CD4-positive, alpha-beta memory T cell (primary cell): Measurements from ENCODE around the gene HOXD11. TPM values are rescaled to one million over a fixed set of nuclear protein-coding genes. Genes with fewer than 3 reads are reported as not detected.
A peak's percentile ranks its signal among the peaks of the same experiment; 100 is the strongest.

Experiments used
- CTCF ChIA-PET: fragments of 350-600 bp; sonication (Branson Sonifier 250); formaldehyde crosslinking; loops from one replicate; lab custom pipeline; 2021; ENCODE audit warnings: inconsistent platforms; ENCODE audit not compliant: partially characterized antibody; lab: Charles Lee
- POLR2A ChIA-PET: fragments of 350-600 bp; sonication (Branson Sonifier 250); formaldehyde crosslinking; loops from one replicate; lab custom pipeline; 2021; ENCODE audit not compliant: partially characterized antibody; lab: Charles Lee
- DNase-seq, 5 donors: peaks; one replicate each; pipeline versions ENCODE4 v3.0.0 to v3.0.0-alpha.2; 2020 to 2022; ENCODE audit warnings: mixed read lengths in 1 of 5
- H3K27ac ChIP-seq: one replicate; pipeline ENCODE4 v1.7.0; 2013; ENCODE audit warnings: low read depth, low read length
- H3K27me3 ChIP-seq: 2 replicates; pipeline ENCODE4 v1.7.0; 2013; ENCODE audit warnings: mild to moderate bottlenecking, low read length, moderate library complexity; ENCODE audit not compliant: insufficient read depth
- H3K36me3 ChIP-seq: 2 replicates; pipeline ENCODE4 v1.7.0; 2013; ENCODE audit warnings: mild to moderate bottlenecking, low read length, moderate library complexity; ENCODE audit not compliant: insufficient read depth
- H3K4me1 ChIP-seq: 2 replicates; pipeline ENCODE4 v1.7.0; 2013; ENCODE audit warnings: mild to moderate bottlenecking, low read length, moderate library complexity; ENCODE audit not compliant: insufficient read depth
- H3K4me3 ChIP-seq, 2 donors: one replicate each; pipeline ENCODE4 v1.7.0; 2013; ENCODE audit warnings: low read length in 2 of 2, mild to moderate bottlenecking in 1 of 2
- H3K9me3 ChIP-seq, 2 donors: one replicate each; pipeline ENCODE4 v1.7.0; 2013; ENCODE audit warnings: low read length in 2 of 2, control low read depth in 1 of 2; ENCODE audit not compliant: control insufficient read depth in 1 of 2
- H3K27ac Mint-ChIP-seq, 7 donors: one replicate each; pipeline ENCODE4 v1.8.0; 2020 to 2021; ENCODE audit warnings: mixed read lengths in 7 of 7, mild to moderate bottlenecking in 6 of 7, inconsistent platforms in 3 of 7, moderate library complexity in 3 of 7
- H3K27me3 Mint-ChIP-seq, 2 donors: one replicate each; pipeline ENCODE4 v1.8.0; 2020 to 2021; ENCODE audit warnings: mixed read lengths in 2 of 2
- H3K36me3 Mint-ChIP-seq, 2 donors: one replicate each; pipeline ENCODE4 v1.8.0; 2020 to 2021; ENCODE audit warnings: mixed read lengths in 2 of 2, inconsistent platforms in 1 of 2, mild to moderate bottlenecking in 1 of 2
- H3K4me1 Mint-ChIP-seq, 4 donors: one replicate each; pipeline ENCODE4 v1.8.0; 2020 to 2021; ENCODE audit warnings: mixed read lengths in 4 of 4, mild to moderate bottlenecking in 1 of 4
- H3K4me3 Mint-ChIP-seq, 8 donors: one replicate each; pipeline ENCODE4 v1.8.0; 2020 to 2021; ENCODE audit warnings: mixed read lengths in 8 of 8, mild to moderate bottlenecking in 7 of 8, moderate library complexity in 6 of 8, inconsistent platforms in 3 of 8
- H3K9me3 Mint-ChIP-seq, 8 donors: one replicate each; pipeline ENCODE4 v1.8.0; 2020 to 2021; ENCODE audit warnings: mixed read lengths in 8 of 8, mild to moderate bottlenecking in 5 of 8, inconsistent platforms in 3 of 8, moderate library complexity in 1 of 8
- intact Hi-C: fragments of 100-400 bp; cut with micrococcal nuclease; formaldehyde crosslinking; loops from one replicate; pipeline ENCODE4 v1.15.1; 2023
- polyA plus RNA-seq, 2 donors: library from polyadenylated mRNA; unstranded; fragments of 300-500 nt; fragmentation: Illumina TruSeq; gene quantifications; one replicate each; pipeline ENCODE4 v1.2.3, GENCODE V29; 2021
- total RNA-seq, 2 experiments: library from RNA; stranded (reverse); gene quantifications; one replicate each; pipeline ENCODE4 v1.2.3, GENCODE V29; 2021

Gene HOXD11
- total and polyA plus RNA-seq, 4 experiments from 2014 or later, result not detected

DNA sequence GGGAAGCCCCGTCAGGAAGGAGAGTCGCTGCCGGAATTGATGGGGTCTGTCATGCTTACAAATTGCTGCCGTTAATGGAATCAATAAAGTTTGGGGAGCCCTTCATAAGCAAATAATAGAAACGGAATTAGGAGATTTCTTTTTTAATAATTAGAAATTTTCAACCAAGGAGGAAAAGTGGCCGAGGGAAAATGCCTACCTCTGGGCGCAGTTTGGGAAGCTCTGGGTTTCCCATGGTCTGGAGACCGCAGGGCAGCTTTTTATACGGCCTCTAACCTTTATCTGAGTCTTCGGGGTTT, 24.6 kb upstream of the HOXD11 start:
- peaks cover 3 to 78% (median 60%) of the 10 kb centered on the region in 8 donors for H3K9me3 Mint-ChIP-seq
- peaks cover 4 to 40% (median 11%) of the 10 kb centered on the region in 4 donors for H3K4me1 Mint-ChIP-seq
- DNase-seq, result peak in 1 of 5 donors; percentile 27
- peak overlapping the region in 5 of 7 donors; percentile 13 to 96 (median 87) for H3K27ac Mint-ChIP-seq
- ChIA-PET CTCF (interaction anchor here (0.7 to 1.2 kb wide), 2 partner anchors 11 to 44 kb away, joined by 3 read pairs; no protein-coding TSS in a partner anchor), POLR2A (no interaction called here)
- Histone ChIP-seq H3K9me3 (no peaks in the 10 kb centered on the region), H3K4me1 (no peaks in the 10 kb centered on the region), H3K27ac (no peak overlapping the region), H3K36me3 (no peaks in the 10 kb centered on the region), H3K4me3 (no peak overlapping the region), H3K27me3 (peaks cover 86% of the 10 kb centered on the region)
- peaks cover 57 to 63% of the 10 kb centered on the region in 2 donors for H3K27me3 Mint-ChIP-seq
- peaks cover 0 to 17% of the 10 kb centered on the region in 2 donors for H3K36me3 Mint-ChIP-seq
- intact Hi-C loops, result no loop called here
- H3K4me3 Mint-ChIP-seq, result peak overlapping the region in 5 of 8 donors; percentile 17 to 57 (median 41)

DNA sequence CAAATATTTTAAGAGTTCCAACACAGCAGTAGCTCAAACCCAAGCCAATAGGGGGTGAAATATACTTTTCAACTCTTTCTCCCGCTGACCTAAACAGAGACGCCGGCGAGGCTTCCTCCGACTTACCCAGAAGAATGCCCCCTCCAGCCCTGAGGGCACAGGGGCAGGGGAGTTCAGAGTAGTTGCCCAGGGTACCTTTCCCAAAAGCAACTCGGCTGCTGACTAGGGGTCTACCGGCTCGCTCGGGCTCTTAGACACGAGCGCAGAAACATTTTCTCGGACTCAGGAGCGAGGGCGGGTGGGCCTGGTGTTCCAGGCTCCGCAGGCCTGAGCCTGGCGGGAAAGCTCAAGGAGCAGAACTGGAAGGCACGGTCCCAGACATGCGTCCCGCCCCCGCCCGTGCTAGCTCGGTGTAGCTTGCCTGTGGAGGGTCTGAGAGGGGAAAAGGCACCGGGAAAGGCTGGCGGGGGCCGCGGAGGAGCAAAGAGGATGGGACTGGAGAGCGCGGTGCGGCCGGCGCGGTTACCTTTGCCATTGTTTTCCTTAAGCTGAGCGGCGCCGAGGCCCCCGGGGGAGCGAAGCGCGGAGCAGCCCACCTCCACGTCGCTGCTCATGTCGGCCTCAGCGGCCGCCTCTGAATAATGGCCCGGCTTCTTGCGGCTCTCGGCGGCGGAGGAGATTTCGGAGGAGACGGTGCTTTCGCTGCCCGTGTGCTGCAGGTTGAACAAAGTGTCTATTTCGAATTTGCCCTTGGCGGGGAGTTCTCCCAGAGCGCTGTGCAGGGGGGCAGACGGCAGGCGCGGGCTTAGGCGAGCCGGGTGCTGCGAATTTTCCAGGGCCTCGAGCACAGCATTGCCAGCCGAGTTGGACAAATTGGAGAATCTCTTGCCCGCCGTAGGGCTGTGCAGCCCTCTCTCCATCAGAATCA, 24.0 kb upstream of the HOXD11 start:
- H3K9me3 ChIP-seq, result no peaks in the 10 kb centered on the region
- ChIA-PET CTCF (interaction anchor here (0.7 kb wide), 1 partner anchor 11 kb away, joined by 3 read pairs; no protein-coding TSS in a partner anchor), POLR2A (no interaction called here)

DNA sequence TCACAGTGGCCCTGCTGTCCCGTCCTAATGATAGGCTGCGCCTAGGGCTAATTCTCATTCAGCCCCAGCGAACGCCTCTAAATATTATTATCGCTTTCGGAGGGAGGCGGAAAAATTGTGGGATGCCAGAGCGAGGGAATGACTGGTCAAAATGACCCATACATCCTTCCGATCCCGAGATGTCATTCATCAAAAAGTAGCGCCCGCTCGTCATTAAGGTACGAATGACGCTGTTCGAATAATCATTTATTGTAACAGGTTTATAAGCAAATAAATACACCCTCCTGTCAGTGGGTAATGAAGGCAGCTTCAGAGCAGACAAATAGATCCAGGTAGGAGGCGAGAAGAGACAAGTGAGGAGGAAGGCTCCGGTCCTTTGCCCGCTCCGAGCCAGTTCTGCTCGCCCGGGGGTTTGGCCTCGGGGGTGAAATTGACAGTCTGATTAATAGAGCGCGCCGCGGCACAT, 23.3 kb upstream of the HOXD11 start, which contains the start of gene EVX2:
TSS of gene EVX2 (minus strand) at position 167 of the 466 bp plus-strand sequence. CDS start 186 bp downstream, outside the sequence.
- peaks cover 9% of the 10 kb centered on the region for H3K4me1 ChIP-seq
- H3K27ac Mint-ChIP-seq, result peak within 1 kb of the TSS in 6 of 7 donors; percentile 53 to 96 (median 86)
- peak in 1 of 5 donors; percentile 28 for DNase-seq
- no peaks in the 10 kb centered on the region for H3K9me3 ChIP-seq
- ChIA-PET CTCF (no interaction called here), POLR2A (no interaction called here)
- H3K4me3 ChIP-seq, result no peak within 1 kb of the TSS
- intact Hi-C loops, result no loop called here
- H3K4me1 Mint-ChIP-seq, result peaks cover 4 to 44% (median 16%) of the 10 kb centered on the region in 4 donors
- H3K27ac ChIP-seq, result no peak within 1 kb of the TSS
- peaks cover 91% of the 10 kb centered on the region for H3K27me3 ChIP-seq
- H3K36me3 ChIP-seq, result no peaks in the 10 kb centered on the region
- peak within 1 kb of the TSS in 7 of 8 donors; percentile 36 to 78 (median 61) for H3K4me3 Mint-ChIP-seq
- peaks cover 0 to 13% of the 10 kb centered on the region in 2 donors for H3K36me3 Mint-ChIP-seq
- H3K9me3 Mint-ChIP-seq, result peaks cover 0 to 80% (median 53%) of the 10 kb centered on the region in 8 donors
- peaks cover 58 to 66% of the 10 kb centered on the region in 2 donors for H3K27me3 Mint-ChIP-seq

More for the DNA sequence above, 24.0 kb upstream of the HOXD11 start:
- Histone ChIP-seq H3K4me3 (no peak overlapping the region), H3K4me1 (peaks cover 4% of the 10 kb centered on the region), H3K36me3 (no peaks in the 10 kb centered on the region), H3K27ac (no peak overlapping the region), H3K27me3 (peaks cover 91% of the 10 kb centered on the region)
- DNase-seq, result no peak
- H3K27me3 Mint-ChIP-seq, result peaks cover 60 to 68% of the 10 kb centered on the region in 2 donors
- intact Hi-C loops, result no loop called here
- H3K4me3 Mint-ChIP-seq, result peak overlapping the region in 7 of 8 donors; percentile 36 to 74 (median 57)
- H3K4me1 Mint-ChIP-seq, result peaks cover 4 to 43% (median 13%) of the 10 kb centered on the region in 4 donors
- H3K36me3 Mint-ChIP-seq, result peaks cover 0 to 17% of the 10 kb centered on the region in 2 donors
- H3K9me3 Mint-ChIP-seq, result peaks cover 3 to 84% (median 59%) of the 10 kb centered on the region in 8 donors
- H3K27ac Mint-ChIP-seq, result peak overlapping the region in 6 of 7 donors; percentile 13 to 96 (median 84)

DNA sequence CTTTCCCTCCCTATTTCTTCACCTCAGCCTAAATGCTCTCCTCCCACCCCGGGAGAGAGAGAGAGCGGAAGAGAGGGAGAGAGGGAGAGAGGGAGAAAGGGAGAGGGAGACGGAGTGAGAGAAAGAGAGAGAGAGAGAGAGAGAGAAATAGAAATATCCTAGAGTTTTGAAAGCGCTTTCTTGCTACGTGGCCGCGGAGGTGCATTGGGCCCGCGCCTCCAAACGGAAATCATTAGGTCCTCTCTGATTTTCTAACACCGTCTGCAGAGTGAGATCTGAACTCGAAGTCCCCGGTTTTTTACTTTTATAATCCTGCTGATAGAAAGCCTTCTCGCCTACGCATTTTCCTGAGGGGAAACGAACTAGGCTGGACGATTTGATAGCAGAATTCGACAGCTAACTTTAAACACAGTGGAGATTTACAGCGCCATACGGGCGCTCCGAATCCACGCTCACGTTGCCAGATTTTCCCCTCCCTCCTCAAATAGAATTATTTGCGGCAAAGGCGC, 22.4 kb upstream of the HOXD11 start:
- ChIA-PET POLR2A (interaction anchor here (1.1 kb wide), 1 partner anchor 12 kb away, joined by 3 read pairs; no protein-coding TSS in a partner anchor), CTCF (interaction anchor here (1.6 kb wide), 1 partner anchor 12 kb away, joined by 7 read pairs; no protein-coding TSS in a partner anchor)
- Histone ChIP-seq H3K27ac (no peak overlapping the region), H3K4me1 (peaks cover 9% of the 10 kb centered on the region), H3K9me3 (no peaks in the 10 kb centered on the region), H3K4me3 (no peak overlapping the region), H3K36me3 (no peaks in the 10 kb centered on the region), H3K27me3 (peaks cover 91% of the 10 kb centered on the region)
- H3K27me3 Mint-ChIP-seq, result peaks cover 60 to 65% of the 10 kb centered on the region in 2 donors
- peaks cover 1 to 42% (median 11%) of the 10 kb centered on the region in 4 donors for H3K4me1 Mint-ChIP-seq
- intact Hi-C loops, result no loop called here
- H3K9me3 Mint-ChIP-seq, result peaks cover 0 to 72% (median 51%) of the 10 kb centered on the region in 8 donors
- H3K4me3 Mint-ChIP-seq, result peak overlapping the region in 6 of 8 donors; percentile 22 to 78 (median 45)
- H3K36me3 Mint-ChIP-seq, result peaks cover 0 to 15% of the 10 kb centered on the region in 2 donors
- peak overlapping the region in 6 of 7 donors; percentile 39 to 96 (median 68) for H3K27ac Mint-ChIP-seq
- DNase-seq, result no peak

DNA sequence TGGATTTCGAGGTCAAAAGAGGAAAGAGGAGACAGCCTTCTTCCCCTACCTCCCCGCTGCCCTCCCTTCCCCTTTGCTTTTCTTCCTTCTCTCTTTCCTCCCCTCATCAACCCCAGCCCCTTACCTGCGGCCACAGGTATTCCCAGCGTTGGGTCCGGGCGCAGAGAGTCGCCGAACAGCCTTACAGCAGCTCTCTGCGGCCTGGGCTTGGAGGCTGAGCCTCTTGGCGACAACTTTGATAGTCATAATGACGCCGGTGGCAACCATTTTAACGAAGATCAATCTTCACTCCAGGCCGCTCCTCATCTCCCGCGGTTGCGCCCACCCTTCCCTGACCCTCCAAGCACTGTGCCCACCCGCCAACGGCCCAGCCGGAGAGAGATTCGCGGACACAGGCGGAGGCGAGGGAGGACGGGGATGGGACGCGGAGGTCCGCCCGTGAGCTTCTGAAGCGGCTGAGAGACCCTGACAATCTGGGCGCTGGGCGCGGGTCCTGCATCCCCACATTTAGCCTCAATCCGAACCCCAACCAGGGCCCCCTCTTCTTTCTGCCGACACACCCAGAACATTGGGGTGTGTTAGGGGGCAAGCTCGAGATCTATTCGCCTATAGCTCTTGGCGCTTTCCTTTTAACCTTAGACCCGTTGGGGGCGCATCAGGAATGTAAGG, 21.8 kb upstream of the HOXD11 start:
- intact Hi-C loops, result no loop called here
- no peak overlapping the region for H3K4me3 ChIP-seq
- DNase-seq, result peak in 1 of 5 donors; percentile 28
- no peaks in the 10 kb centered on the region for H3K36me3 ChIP-seq
- H3K4me1 Mint-ChIP-seq, result peaks cover 1 to 46% (median 11%) of the 10 kb centered on the region in 4 donors
- ChIA-PET CTCF (interaction anchor here (1.0 to 1.6 kb wide), 2 partner anchors 12 to 395 kb away, joined by 3 to 7 read pairs; no protein-coding TSS in a partner anchor), POLR2A (interaction anchor here (1.1 to 1.2 kb wide), 2 partner anchors 11 to 25 kb away, joined by 3 read pairs; no protein-coding TSS in a partner anchor)
- H3K4me3 Mint-ChIP-seq, result peak overlapping the region in 3 of 8 donors; percentile 5 to 50 (median 46)
- H3K27ac Mint-ChIP-seq, result peak overlapping the region in 4 of 7 donors; percentile 18 to 91 (median 81)
- peaks cover 62 to 71% of the 10 kb centered on the region in 2 donors for H3K27me3 Mint-ChIP-seq
- peaks cover 94% of the 10 kb centered on the region for H3K27me3 ChIP-seq
- H3K4me1 ChIP-seq, result peaks cover 9% of the 10 kb centered on the region
- peaks cover 0 to 73% (median 52%) of the 10 kb centered on the region in 8 donors for H3K9me3 Mint-ChIP-seq
- no peaks in the 10 kb centered on the region for H3K9me3 ChIP-seq
- H3K36me3 Mint-ChIP-seq, result peaks cover 0 to 15% of the 10 kb centered on the region in 2 donors
- no peak overlapping the region for H3K27ac ChIP-seq
